LoVo (cell line): Measurements from ENCODE around the gene EVI5.
"Not testable (repeated sequence)": the region's sequence is repeated elsewhere in the genome, so short reads cannot be mapped to it uniquely, and the experiment has no call there.

ENCODE experiments used
- DNase-seq: peaks from one replicate; pipeline ENCODE4 v3.0.0-alpha.2; 2016; ENCODE audit warnings: low spot score

Gene EVI5

GRCh38 chr1:92575123-92575522 lies 209.8 kb downstream of the EVI5 start:
- no peak for DNase-seq

- no peak for DNase-seq
Observed at GRCh38 chr1:92572520-92572919, 212.4 kb downstream of the EVI5 start.

- DNase-seq = no peak
Observed at GRCh38 chr1:92571578-92571977, 213.3 kb downstream of the EVI5 start.

- DNase-seq = no peak
Observed at GRCh38 chr1:92567211-92567868, 217.6 kb downstream of the EVI5 start.

GRCh38 chr1:92563457-92564216 lies 221.3 kb downstream of the EVI5 start:
- no peak for DNase-seq

GRCh38 chr1:92556350-92556749 lies 228.6 kb downstream of the EVI5 start:
- no peak for DNase-seq

GRCh38 chr1:92554216-92554615 lies 230.7 kb downstream of the EVI5 start:
- DNase-seq = no peak

- DNase-seq = no peak
Observed at GRCh38 chr1:92551916-92552315, 233.0 kb downstream of the EVI5 start.

- DNase-seq = no peak
Observed at GRCh38 chr1:92544756-92545165, 240.1 kb downstream of the EVI5 start.

GRCh38 chr1:92543131-92544055 lies 241.5 kb downstream of the EVI5 start:
- no peak for DNase-seq

GRCh38 chr1:92538413-92539061 lies 246.4 kb downstream of the EVI5 start:
- DNase-seq = no peak

- DNase-seq = no peak
Observed at GRCh38 chr1:92538048-92538412, 246.9 kb downstream of the EVI5 start.

- peak; percentile 40 for DNase-seq
Observed at GRCh38 chr1:92536980-92537884, 247.7 kb downstream of the EVI5 start.

- no peak for DNase-seq
Observed at GRCh38 chr1:92536211-92536979, 248.5 kb downstream of the EVI5 start.

GRCh38 chr1:92532371-92532770 lies 252.5 kb downstream of the EVI5 start:
- DNase-seq = not testable (repeated sequence)

- not testable (repeated sequence) for DNase-seq
Observed at GRCh38 chr1:92531939-92532338, 253.0 kb downstream of the EVI5 start.

GRCh38 chr1:92527670-92528069 lies 257.2 kb downstream of the EVI5 start:
- no peak for DNase-seq

- DNase-seq = not testable (repeated sequence)
Observed at GRCh38 chr1:92524944-92525590, 259.8 kb downstream of the EVI5 start.

- no peak for DNase-seq
Observed at GRCh38 chr1:92519043-92519442, 265.9 kb downstream of the EVI5 start.

GRCh38 chr1:92516574-92516973 lies 268.3 kb downstream of the EVI5 start:
- no peak for DNase-seq
